ENCODE results near the gene PTBP3.
"Not testable (repeated sequence)": the region's sequence is repeated elsewhere in the genome, so short reads cannot be mapped to it uniquely, and the experiment has no call there.

The PTBP3 gene

DNA sequence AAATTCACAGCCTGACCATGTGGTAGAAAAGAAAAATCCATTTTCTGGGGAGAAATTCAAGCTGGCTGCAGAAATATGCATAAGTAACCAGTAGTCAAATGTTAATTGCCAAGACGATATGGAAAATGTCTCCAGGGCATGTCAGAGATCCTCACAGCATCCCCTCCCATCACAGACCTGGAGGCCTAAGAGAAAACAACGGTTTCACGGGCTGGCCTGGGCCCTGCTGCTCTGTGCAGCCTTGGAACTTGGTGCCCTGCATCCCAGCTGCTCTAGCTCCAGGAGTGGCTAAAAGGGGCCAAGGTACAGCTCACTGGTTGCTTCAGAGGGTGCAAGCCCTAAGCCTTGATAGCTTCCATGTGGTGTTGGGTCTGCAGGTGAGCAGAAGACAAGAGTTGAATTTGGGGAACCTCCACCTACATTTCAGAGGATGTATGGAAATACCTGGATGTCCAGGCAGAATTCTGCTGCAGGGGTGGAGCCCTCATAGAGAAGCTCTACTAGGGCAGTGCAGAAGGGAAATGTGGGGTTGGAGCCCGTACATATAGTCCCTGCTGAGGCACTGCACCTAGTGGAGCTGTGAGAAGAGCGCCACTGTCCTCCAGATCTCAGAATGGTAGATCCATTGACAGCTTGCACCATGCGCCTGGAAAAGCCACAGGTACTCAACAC, 49.7 kb downstream of the PTBP3 start:
- FAIRE-seq (no peak), DNase-seq (ENCODE audit: insufficient read length, low spot score) (no peak)
- TF ChIP-seq POLR2A (IDR thresholded peaks at IDR 0.05; ENCODE audit: low read depth, low read length), result no peak

DNA sequence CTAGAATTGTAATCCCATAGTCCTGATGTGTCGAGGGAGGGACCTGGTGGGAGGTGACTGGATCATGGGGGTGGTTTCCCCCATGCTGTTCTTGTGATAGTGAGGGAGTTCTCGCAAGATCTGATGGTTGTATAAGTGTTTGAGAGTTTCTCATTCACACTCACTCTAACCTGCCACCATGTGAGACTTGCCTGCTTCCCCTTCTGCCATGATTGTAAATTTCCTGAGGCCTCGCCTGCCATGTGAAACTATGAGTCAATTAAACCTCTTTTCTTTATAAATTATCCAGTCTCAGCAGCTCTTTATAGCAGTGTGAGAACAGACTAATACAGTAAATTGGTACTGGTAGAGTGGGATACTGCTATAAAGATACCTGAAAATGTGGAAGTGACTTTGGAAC, 50.6 kb downstream of the PTBP3 start:
- DNase-seq (ENCODE audit: insufficient read length, low spot score), result not testable (repeated sequence)

DNA sequence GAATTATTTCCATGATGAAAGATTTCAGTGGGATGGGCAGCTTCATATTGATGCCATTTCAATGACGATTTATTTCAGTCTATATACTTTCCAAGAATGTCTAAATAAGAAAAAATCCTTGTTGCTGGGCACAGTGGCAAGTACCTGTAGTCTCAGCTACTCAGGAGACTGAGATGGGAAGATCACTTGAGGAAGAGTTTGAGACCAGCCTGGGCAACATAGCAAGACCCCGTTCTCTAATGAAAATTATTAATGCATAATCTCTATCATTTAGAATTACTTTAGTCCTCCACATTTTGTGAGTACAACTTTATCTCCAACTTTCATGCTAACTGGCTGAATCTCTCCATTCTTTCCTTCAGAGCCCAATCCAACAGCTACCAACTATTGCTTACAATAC, 52.5 kb downstream of the PTBP3 start:
- FAIRE-seq, result peak; percentile 27
- DNase-seq (ENCODE audit: insufficient read length, low spot score), result no peak
- TF ChIP-seq POLR2A (IDR thresholded peaks at IDR 0.05; ENCODE audit: low read depth, low read length), result no peak

More for the DNA sequence above, 50.6 kb downstream of the PTBP3 start:
- FAIRE-seq, result not testable (repeated sequence)

DNA sequence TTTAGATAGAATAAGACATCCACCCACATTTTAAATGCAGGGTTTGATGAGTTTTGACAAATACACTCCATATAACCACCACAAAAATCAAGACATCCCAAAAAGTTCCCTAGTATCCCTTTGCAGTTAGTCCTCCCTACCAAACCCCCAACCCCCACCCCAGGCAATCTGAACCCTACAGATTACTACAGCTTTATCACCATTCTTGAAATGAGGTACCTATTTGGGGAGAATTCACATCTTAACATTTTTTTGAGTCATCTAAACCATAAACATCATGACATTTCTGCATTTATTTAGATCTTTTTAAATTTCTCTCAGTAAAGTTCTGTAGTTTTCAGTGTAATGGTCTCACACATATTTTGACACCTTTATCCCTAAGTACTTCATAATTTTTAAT, 53.9 kb downstream of the PTBP3 start:
- no peak for TF ChIP-seq POLR2A (IDR thresholded peaks at IDR 0.05; ENCODE audit: low read depth, low read length)
- DNase-seq (ENCODE audit: insufficient read length, low spot score), result no peak
- FAIRE-seq, result peak; percentile 6

DNA sequence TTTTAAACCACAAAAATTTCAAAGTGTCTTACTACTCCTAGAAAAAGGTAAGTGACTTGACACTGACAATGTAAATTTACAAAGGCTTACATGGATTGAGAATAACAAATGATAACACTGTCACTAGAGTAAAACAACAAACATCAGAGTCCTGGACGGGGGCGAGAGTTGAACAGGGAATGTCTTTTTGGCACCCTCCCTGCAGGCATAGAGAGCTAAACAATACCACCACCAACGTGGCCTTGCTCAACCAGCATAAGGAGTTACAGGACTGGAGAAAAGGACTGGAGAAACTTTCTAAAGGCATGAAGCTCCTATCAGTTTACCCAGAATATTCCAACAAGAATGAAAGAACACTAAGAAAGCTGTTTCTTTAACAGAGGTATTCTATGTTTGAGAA, 55.3 kb downstream of the PTBP3 start:
- peak; percentile 6 for FAIRE-seq
- no peak for TF ChIP-seq POLR2A (IDR thresholded peaks at IDR 0.05; ENCODE audit: low read depth, low read length)
- DNase-seq (ENCODE audit: insufficient read length, low spot score), result no peak

DNA sequence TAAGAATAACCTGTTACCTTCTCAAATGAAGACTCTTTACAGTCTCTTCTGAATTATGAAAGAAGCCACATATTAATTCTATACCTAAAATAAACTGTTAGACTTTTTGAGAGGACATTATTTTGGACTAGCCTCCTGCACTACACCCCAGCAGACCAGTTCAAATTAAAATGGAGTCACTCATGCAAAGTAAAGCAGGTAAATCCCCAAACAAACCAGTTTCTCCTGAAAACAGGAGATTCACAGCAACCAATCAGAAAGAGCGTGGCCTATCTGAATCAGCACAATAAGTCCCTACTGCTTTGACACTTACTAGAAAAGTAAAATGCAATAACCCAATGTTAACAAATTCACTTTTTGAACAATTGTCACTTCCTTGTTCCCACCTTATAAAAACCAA, 58.8 kb downstream of the PTBP3 start:
- no peak for TF ChIP-seq POLR2A (IDR thresholded peaks at IDR 0.05; ENCODE audit: low read depth, low read length)
- no peak for FAIRE-seq
- DNase-seq (ENCODE audit: insufficient read length, low spot score), result no peak

DNA sequence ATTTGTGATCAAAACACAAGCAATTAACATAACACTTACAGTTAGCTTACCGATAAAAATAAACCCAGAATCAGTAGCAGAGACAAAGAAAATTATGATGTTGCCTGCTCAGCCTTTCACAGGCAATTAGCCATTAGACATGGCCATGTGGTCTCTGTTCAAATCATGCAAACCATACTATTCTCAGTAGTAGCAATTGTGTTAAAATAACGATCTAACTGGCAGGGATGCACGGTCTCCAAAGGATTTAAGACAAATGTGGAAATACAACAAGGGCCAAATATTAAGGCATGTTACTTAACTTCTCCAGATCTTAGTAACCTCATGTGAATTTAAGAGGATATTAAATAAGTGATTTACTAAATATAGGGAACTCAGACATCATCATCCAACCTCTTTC, 59.5 kb downstream of the PTBP3 start:
- FAIRE-seq, result peak; percentile 30
- no peak for DNase-seq (ENCODE audit: insufficient read length, low spot score)
- TF ChIP-seq POLR2A (IDR thresholded peaks at IDR 0.05; ENCODE audit: low read depth, low read length), result no peak

DNA sequence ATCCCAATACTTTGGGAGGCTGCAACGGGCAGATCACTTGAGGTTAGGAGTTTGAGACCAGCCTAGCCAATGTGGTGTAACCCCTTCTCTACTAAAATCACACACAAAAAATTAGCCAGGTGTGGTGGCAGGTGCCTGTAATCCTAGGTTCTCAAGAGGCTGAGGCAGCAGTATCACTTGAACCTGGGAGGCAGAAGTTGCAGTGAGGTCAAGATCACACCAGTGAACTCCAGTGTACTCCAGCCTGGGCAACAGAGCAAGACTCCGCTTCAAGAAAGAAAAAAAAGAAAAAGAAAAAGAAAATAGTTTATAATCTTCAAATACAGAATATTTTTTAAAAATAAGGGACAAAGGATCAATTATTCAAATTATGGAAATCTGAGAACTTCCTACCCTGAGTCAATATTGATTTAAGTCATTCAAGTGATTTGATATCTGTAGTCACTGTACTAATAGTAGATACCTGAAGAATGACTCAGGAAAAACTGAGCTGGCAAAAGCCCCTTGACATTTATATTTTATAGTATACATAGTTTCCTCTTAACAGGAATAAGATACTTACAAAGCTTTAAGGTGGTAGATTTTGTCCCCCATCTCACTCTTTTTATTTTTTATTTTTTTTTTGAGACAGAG, 61.8 kb downstream of the PTBP3 start:
- FAIRE-seq, result no peak
- DNase-seq (ENCODE audit: insufficient read length, low spot score), result peak; percentile 1

DNA sequence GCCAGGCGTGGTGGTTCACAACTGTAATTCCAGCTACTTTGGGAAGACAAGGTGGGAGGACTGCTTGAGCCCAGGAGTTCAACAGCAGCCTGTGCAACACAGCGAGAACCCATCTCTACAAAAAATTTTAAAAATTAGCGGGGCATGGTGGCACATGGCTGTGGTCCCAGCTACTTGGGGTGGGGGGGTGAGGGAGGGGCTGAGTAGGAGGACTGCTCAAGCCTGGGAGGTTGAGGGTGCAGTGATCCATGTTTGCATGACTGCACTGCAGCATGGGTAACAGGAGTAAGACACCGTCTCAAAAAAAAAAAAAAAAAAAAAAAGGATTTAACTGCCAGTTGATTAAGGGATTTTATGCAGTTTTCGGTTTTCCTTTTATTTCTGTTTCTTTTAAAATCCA, 65.0 kb downstream of the PTBP3 start:
- FAIRE-seq (no peak), DNase-seq (ENCODE audit: insufficient read length, low spot score) (no peak)
- TF ChIP-seq POLR2A (IDR thresholded peaks at IDR 0.05; ENCODE audit: low read depth, low read length), result no peak

More for the DNA sequence above, 61.8 kb downstream of the PTBP3 start:
- no peak for TF ChIP-seq POLR2A (IDR thresholded peaks at IDR 0.05; ENCODE audit: low read depth, low read length)

DNA sequence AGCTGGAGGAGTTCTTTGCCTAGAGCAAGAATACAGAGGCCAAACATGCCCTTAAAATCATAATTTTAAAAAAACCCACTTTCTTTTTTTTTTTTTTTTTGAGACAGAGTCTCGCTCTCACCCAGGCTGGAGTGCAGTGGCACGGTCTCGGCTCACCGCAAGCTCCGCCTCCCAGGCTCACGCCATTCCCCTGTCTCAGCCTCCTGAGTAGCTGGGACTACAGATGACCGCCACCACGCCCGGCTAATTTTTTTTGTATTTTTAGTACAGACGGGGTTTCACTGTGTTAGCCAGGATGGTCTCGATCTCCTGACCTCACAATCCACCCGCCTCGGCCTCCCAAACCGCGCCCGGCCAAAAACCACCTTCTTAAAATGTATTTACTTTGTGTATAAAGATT, 66.3 kb downstream of the PTBP3 start:
- FAIRE-seq, result not testable (repeated sequence)

DNA sequence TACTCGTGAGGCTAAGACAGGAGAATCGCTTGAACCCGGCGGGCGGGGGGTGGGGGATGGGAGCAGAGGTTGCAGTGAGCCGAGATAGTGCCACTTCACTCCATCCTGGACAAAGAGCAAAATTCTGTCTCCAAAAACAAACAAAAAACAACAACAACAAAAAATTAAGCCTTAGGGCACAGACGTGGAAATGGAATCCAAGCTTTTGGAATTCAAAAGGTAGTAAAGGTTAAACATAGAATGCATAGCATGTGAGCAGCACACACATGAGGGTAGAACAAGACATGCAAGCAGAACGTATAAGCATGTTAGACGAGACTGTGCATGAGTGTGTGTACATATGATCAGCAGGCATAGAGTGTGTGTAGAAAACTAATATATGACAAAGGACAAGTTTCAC, 68.0 kb downstream of the PTBP3 start:
- DNase-seq (ENCODE audit: insufficient read length, low spot score) (no peak), FAIRE-seq (peak; percentile 15)

More for the DNA sequence above, 66.3 kb downstream of the PTBP3 start:
- not testable (repeated sequence) for DNase-seq (ENCODE audit: insufficient read length, low spot score)

DNA sequence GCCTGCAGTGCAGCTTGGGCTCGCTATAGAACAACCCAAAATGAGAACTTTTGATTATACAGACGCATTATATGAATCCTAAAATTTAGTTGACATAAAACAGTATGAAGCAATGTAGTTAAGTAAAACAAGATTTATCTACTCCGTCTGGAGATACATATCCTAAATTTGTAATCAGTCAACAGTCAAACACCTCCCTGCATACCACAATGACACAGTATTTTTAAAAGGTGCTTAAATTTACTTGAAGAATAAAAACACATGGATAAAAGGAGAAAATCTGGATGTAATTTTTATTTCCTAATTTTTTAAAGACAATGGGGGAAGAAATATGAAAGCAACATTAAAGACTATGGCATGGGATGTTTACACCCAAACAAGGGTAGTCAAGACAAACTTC, 70.8 kb downstream of the PTBP3 start:
- DNase-seq (ENCODE audit: insufficient read length, low spot score), result no peak
- no peak for TF ChIP-seq POLR2A (IDR thresholded peaks at IDR 0.05; ENCODE audit: low read depth, low read length)
- FAIRE-seq, result no peak

More for the DNA sequence above, 68.0 kb downstream of the PTBP3 start:
- no peak for TF ChIP-seq POLR2A (IDR thresholded peaks at IDR 0.05; ENCODE audit: low read depth, low read length)

DNA sequence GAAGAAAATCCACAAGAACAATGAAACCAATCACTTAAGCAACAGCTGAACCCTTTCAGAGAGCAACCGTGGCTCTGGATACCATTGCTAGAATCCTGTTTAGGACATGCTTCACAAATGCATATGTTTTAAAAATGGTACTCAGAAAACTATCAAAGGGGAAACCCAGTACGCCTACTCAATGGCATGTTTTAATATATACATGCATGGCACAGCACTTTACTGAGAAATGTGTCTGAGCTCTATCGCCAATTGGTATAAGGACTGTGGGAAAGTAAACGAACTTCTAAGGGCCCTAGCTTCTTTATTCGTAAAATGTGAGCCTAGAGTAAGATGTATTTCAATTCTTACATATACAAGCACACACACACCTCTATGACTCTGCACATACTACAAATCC, 72.3 kb downstream of the PTBP3 start:
- no peak for FAIRE-seq
- no peak for TF ChIP-seq POLR2A (IDR thresholded peaks at IDR 0.05; ENCODE audit: low read depth, low read length)
- DNase-seq (ENCODE audit: insufficient read length, low spot score), result no peak

DNA sequence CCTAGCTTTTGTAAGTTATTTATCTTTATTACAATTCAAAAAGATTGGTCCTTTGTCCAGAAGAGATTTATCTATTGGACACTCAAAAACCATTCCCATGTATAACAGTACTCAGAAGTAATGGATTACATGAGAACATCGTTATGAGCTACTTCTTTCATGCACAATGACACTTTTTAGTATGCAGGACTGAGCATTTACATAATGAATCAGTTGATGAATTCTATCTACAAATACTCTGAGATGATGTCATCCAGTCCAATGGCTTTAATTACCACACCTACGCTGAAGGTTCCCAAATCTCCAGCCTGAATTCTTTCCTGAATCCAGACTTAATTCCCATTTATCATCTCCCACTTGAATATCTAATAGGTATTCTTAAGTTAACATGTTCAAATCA, 75.3 kb downstream of the PTBP3 start:
- DNase-seq (ENCODE audit: insufficient read length, low spot score) (no peak), FAIRE-seq (no peak)
- no peak for TF ChIP-seq POLR2A (IDR thresholded peaks at IDR 0.05; ENCODE audit: low read depth, low read length)

DNA sequence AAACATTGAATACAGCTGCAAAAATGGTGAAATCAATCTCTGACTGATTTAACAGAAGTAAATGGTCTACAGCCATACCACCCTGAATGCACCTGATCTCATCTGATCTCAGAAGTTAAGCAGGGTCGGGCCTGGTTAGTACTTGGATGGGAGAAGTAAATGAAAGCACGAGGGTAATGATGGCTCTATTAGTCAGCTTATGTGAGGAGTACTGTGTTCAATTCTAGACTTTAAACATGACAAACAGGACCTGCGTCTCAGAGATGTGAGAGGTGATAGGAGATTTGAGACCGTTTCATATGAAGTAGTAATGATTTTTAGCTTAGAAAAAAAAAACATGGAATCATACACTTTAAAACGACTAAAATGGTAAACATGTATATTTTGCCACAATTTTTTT, 81.2 kb downstream of the PTBP3 start:
- DNase-seq (ENCODE audit: insufficient read length, low spot score) (no peak), FAIRE-seq (peak; percentile 23)
- TF ChIP-seq POLR2A (IDR thresholded peaks at IDR 0.05; ENCODE audit: low read depth, low read length), result no peak
